Measurements from ENCODE around the gene ATP5PD.

GRCh38 chr17:75090871-75091854, 44.4 kb upstream of the ATP5PD start:
- TF ChIP-seq POLR2A (IDR thresholded peaks at IDR 0.05), result no peak
- TF ChIP-seq, protein P1, sequence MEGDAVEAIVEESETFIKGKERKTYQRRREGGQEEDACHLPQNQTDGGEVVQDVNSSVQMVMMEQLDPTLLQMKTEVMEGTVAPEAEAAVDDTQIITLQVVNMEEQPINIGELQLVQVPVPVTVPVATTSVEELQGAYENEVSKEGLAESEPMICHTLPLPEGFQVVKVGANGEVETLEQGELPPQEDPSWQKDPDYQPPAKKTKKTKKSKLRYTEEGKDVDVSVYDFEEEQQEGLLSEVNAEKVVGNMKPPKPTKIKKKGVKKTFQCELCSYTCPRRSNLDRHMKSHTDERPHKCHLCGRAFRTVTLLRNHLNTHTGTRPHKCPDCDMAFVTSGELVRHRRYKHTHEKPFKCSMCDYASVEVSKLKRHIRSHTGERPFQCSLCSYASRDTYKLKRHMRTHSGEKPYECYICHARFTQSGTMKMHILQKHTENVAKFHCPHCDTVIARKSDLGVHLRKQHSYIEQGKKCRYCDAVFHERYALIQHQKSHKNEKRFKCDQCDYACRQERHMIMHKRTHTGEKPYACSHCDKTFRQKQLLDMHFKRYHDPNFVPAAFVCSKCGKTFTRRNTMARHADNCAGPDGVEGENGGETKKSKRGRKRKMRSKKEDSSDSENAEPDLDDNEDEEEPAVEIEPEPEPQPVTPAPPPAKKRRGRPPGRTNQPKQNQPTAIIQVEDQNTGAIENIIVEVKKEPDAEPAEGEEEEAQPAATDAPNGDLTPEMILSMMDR (IDR thresholded peaks at IDR 0.05), result no peak

Data from breast epithelium (tissue), 3 donors.